GM12878 (cell line): ENCODE data around the gene KCNQ1. TPM values are rescaled to one million over a fixed set of nuclear protein-coding genes. Genes with fewer than 3 reads are reported as not detected.

ENCODE experiments used
- ATAC-seq: fragments of 200-7000 bp; cut with Tn5 transposase; 3 replicates; pipeline ENCODE4 v1.9.1; 2020; ENCODE audit warnings: mild to moderate bottlenecking, moderate library complexity
- BruUV-seq: library from RNA; stranded (reverse); fragments of 400-500 nt; replicated peaks from 2 replicates; lab custom pipeline; 2021; lab: Mats Ljungman, UMichigan
- CTCF ChIA-PET: fragments of 300-600 bp; sonication (Branson Sonifier 250); formaldehyde crosslinking; extraction: SDS; loops from one replicate; lab custom pipeline; 2021; ENCODE audit warnings: inconsistent platforms; lab: Yijun Ruan, JAX
- POLR2A ChIA-PET: fragments of 350-600 bp; formaldehyde crosslinking; extraction: SDS; loops from one replicate; lab custom pipeline; 2021; ENCODE audit warnings: inconsistent platforms; lab: Charles Lee
- RAD21 ChIA-PET: fragments of 300-600 bp; sonication (Branson Sonifier 250); formaldehyde crosslinking; loops from one replicate; lab custom pipeline; 2023; ENCODE audit warnings: antibody characterized with exemption; ENCODE audit not compliant: unreplicated experiment; lab: Charles Lee
- SMC1A ChIA-PET: fragments of 300-600 bp; sonication (Branson Sonifier 250); formaldehyde crosslinking; loops from one replicate; lab custom pipeline; 2023; ENCODE audit not compliant: unreplicated experiment, uncharacterized antibody; lab: Charles Lee
- DNase-seq: peaks from one replicate; pipeline ENCODE4 v3.0.0-alpha.2; 2011; ENCODE audit warnings: low read depth, low spot score
- FAIRE-seq: peaks from 3 replicates; lab custom pipeline; 2011; peaks lifted over from hg19 to GRCh38; lab: Jason Lieb, UNC
- H2AFZ ChIP-seq: 2 replicates; pipeline ENCODE4 v1.6.0; 2011; ENCODE audit warnings: low read depth, low read length, control low read depth; ENCODE audit not compliant: control insufficient read depth
- H3K27ac ChIP-seq: 2 replicates; pipeline ENCODE4 v1.5.1; 2011; ENCODE audit warnings: control low read depth; ENCODE audit not compliant: control insufficient read depth, insufficient read depth
- H3K27me3 ChIP-seq, 2 experiments: replicated peaks in 1 of 2; 2 replicates each; pipeline versions ENCODE4 v1.6.0 to v1.6.1; 2011; ENCODE audit warnings: low read length in 1 of 2; ENCODE audit not compliant: control insufficient read depth in 2 of 2, insufficient read depth in 2 of 2
- H3K36me3 ChIP-seq, 2 experiments: 2 replicates each; pipeline ENCODE4 v1.5.1; 2011; ENCODE audit warnings: low read length in 1 of 2; ENCODE audit not compliant: control insufficient read depth in 2 of 2, insufficient read depth in 2 of 2
- H3K4me1 ChIP-seq: 2 replicates; pipeline ENCODE4 v1.6.1; 2011; ENCODE audit warnings: mild to moderate bottlenecking, low read length, moderate library complexity, mixed read lengths; ENCODE audit not compliant: control insufficient read depth, insufficient read depth
- H3K4me2 ChIP-seq: 2 replicates; pipeline ENCODE4 v1.6.0; 2011; ENCODE audit warnings: control low read depth; ENCODE audit not compliant: control insufficient read depth, insufficient read depth
- H3K4me3 ChIP-seq: fragments of 200-600 bp; sonication (generic); 2 replicates; pipeline ENCODE4 v1.5.1; 2016
- H3K79me2 ChIP-seq: 2 replicates; pipeline ENCODE4 v1.6.0; 2011; ENCODE audit warnings: low read length; ENCODE audit not compliant: control insufficient read depth, insufficient read depth
- H3K9ac ChIP-seq: 2 replicates; pipeline ENCODE4 v1.8.0; 2011; ENCODE audit warnings: low read length, control low read depth, mixed read lengths; ENCODE audit not compliant: control insufficient read depth, insufficient read depth
- H3K9me3 ChIP-seq: replicated peaks from 3 replicates; pipeline ENCODE4 v1.5.1; 2011; ENCODE audit warnings: mild to moderate bottlenecking, low read length; ENCODE audit not compliant: control insufficient read depth, insufficient read depth
- H4K20me1 ChIP-seq: 2 replicates; pipeline ENCODE4 v1.6.0; 2011; ENCODE audit not compliant: control insufficient read depth, insufficient read depth
- ATF7 ChIP-seq: fragments of 450-650 bp; IDR thresholded peaks from 2 replicates; pipeline ENCODE4 v1.6.1; 2016; ENCODE audit warnings: low read depth, mild to moderate bottlenecking
- MEF2B ChIP-seq: fragments of 450-650 bp; IDR thresholded peaks from 2 replicates; pipeline ENCODE4 v1.6.1; 2018; ENCODE audit warnings: mild to moderate bottlenecking, moderate library complexity; ENCODE audit not compliant: partially characterized antibody, poor library complexity, severe bottlenecking
- MTA2 ChIP-seq: fragments of 450-650 bp; IDR thresholded peaks from 2 replicates; pipeline ENCODE4 v1.6.1; 2016; ENCODE audit warnings: low read depth, mild to moderate bottlenecking, moderate library complexity
- PML ChIP-seq: IDR thresholded peaks from 2 replicates; pipeline ENCODE4 v1.6.1; 2012; ENCODE audit warnings: low read length, inconsistent platforms
- SREBF2 ChIP-seq: IDR thresholded peaks from 2 replicates; pipeline ENCODE4 v1.6.1; 2012; ENCODE audit warnings: mild to moderate bottlenecking, low read length
- ZBTB11 ChIP-seq: fragments of 450-650 bp; formaldehyde crosslinking; IDR thresholded peaks from 2 replicates; pipeline ENCODE4 v1.5.0; 2022; ENCODE audit warnings: mild to moderate bottlenecking, missing genetic modification characterization
- ZNF384 ChIP-seq: IDR thresholded peaks from 2 replicates; pipeline ENCODE4 v1.6.1; 2012; ENCODE audit warnings: low read depth, mild to moderate bottlenecking, low read length, improper control_type of control experiment, borderline replicate concordance
- WGBS: methylation state at CpG from one replicate; pipeline ENCODE4 v1.1.6; 2016; ENCODE audit warnings: low lambda C conversion rate; ENCODE audit not compliant: insufficient replicate concordance, insufficient coverage; ENCODE audit errors: missing lambda C conversion rate; 5-methylcytosine and 5-hydroxymethylcytosine counted together
- in situ Hi-C: fragments of 300-500 bp; cut with MboI; formaldehyde crosslinking; loops from 9 replicates; pipeline ENCODE4 v1.14.3; 2018; ENCODE audit warnings: mixed read lengths
- intact Hi-C: fragments of 100-400 bp; cut with micrococcal nuclease; formaldehyde crosslinking; loops from one replicate; pipeline ENCODE4 v1.14.2; 2022; ENCODE audit not compliant: unreplicated experiment
- polyA plus RNA-seq, 11 experiments: library from polyadenylated mRNA; depleted of rRNA in 4 of 11; unstranded in 6 of 11; stranded (reverse) in 5 of 11; fragments of >200 nt; fragmentation: Nextera tagmentation in 4 of 11; fragmentation: Illumina TruSeq in 1 of 11; extraction: Ambion mirVana in 4 of 11; extraction: Trizol in 1 of 11; gene quantifications; 1 replicate in 1 of 11; 2 replicates in 10 of 11; pipeline versions ENCODE4 v1.2.1 to v1.2.3, GENCODE V29; 2011 to 2016; ENCODE audit warnings: inconsistent platforms in 2 of 11, missing spikeins in 2 of 11, low read depth in 1 of 11
- total RNA-seq, 4 experiments: library from RNA; depleted of rRNA in 3 of 4; stranded (reverse); fragments of >200 nt in 3 of 4; fragmentation: Illumina TruSeq in 1 of 4; extraction: Trizol in 1 of 4; gene quantifications; 2 replicates each; pipeline versions ENCODE4 v1.2.1 to v1.2.3, GENCODE V29; 2013 to 2021
- TF ChIP-seq, protein P1 (sequence below): IDR thresholded peaks from 2 replicates; pipeline ENCODE4 v1.6.1; 2012; ENCODE audit warnings: improper control_type of control experiment, low read depth, low read length; ENCODE audit not compliant: insufficient replicate concordance

The KCNQ1 gene
- total and polyA plus RNA-seq, 10 of the 15 experiments (the other 5 are each of a cell fraction or from before 2014, with no cell fraction given) = 0.03 to 0.15 (median 0.12) TPM; not detected in 7

- DNase-seq = no peak
- ChIA-PET RAD21 (no interaction called here), SMC1A (no interaction called here), POLR2A (no interaction called here), CTCF (no interaction called here)
- H3K4me1 ChIP-seq = peaks cover 3% of the 10 kb centered on the region; the same call in 1 of the 2 replicates
- no peak overlapping the region for H2AFZ ChIP-seq
- H4K20me1 ChIP-seq = no peaks in the 10 kb centered on the region
- no peak overlapping the region for H3K9ac ChIP-seq
- TF ChIP-seq PML (no peak), MTA2 (peak; percentile 55; the same call in 1 of the 2 replicates), ZNF384 (no peak), ATF7 (peak; percentile 57), MEF2B (peak; percentile 30)
- H3K36me3 ChIP-seq = no peaks in the 10 kb centered on the region
- H3K4me3 ChIP-seq = no peak overlapping the region
- peak; percentile 31; the same call in 2 of the 3 replicates for ATAC-seq
- no peaks in the 10 kb centered on the region; a peak in 1 of 4 replicates for H3K27me3 ChIP-seq
- no peak overlapping the region for H3K4me2 ChIP-seq
- no peaks in the 10 kb centered on the region for H3K79me2 ChIP-seq
- FAIRE-seq = no peak
- intact Hi-C loops (no loop called here), in situ Hi-C loops (no loop called here)
- no TSS peak for BruUV-seq
- H3K27ac ChIP-seq = no peak overlapping the region
- no peaks in the 10 kb centered on the region for H3K9me3 ChIP-seq
Observed at GRCh38 chr11:2783536-2784082, 338.8 kb downstream of the KCNQ1 start.

- Histone ChIP-seq H3K4me2 (no peak overlapping the region), H3K4me1 (no peaks in the 10 kb centered on the region), H3K9me3 (no peaks in the 10 kb centered on the region), H4K20me1 (no peaks in the 10 kb centered on the region), H2AFZ (no peak overlapping the region), H3K27me3 (no peaks in the 10 kb centered on the region; a peak in 1 of 4 replicates), H3K79me2 (no peaks in the 10 kb centered on the region), H3K27ac (no peak overlapping the region), H3K9ac (no peak overlapping the region), H3K4me3 (no peak overlapping the region), H3K36me3 (no peaks in the 10 kb centered on the region)
- intact Hi-C loops = no loop called here
- FAIRE-seq = no peak
- no TSS peak for BruUV-seq
- ChIA-PET CTCF (no interaction called here), POLR2A (no interaction called here), RAD21 (no interaction called here), SMC1A (no interaction called here)
- 65% methylated on average over 8 of the region's 10 CpGs for WGBS
- DNase-seq = no peak
- in situ Hi-C loops = no loop called here
- no peak for ATAC-seq
- TF ChIP-seq, protein P1, sequence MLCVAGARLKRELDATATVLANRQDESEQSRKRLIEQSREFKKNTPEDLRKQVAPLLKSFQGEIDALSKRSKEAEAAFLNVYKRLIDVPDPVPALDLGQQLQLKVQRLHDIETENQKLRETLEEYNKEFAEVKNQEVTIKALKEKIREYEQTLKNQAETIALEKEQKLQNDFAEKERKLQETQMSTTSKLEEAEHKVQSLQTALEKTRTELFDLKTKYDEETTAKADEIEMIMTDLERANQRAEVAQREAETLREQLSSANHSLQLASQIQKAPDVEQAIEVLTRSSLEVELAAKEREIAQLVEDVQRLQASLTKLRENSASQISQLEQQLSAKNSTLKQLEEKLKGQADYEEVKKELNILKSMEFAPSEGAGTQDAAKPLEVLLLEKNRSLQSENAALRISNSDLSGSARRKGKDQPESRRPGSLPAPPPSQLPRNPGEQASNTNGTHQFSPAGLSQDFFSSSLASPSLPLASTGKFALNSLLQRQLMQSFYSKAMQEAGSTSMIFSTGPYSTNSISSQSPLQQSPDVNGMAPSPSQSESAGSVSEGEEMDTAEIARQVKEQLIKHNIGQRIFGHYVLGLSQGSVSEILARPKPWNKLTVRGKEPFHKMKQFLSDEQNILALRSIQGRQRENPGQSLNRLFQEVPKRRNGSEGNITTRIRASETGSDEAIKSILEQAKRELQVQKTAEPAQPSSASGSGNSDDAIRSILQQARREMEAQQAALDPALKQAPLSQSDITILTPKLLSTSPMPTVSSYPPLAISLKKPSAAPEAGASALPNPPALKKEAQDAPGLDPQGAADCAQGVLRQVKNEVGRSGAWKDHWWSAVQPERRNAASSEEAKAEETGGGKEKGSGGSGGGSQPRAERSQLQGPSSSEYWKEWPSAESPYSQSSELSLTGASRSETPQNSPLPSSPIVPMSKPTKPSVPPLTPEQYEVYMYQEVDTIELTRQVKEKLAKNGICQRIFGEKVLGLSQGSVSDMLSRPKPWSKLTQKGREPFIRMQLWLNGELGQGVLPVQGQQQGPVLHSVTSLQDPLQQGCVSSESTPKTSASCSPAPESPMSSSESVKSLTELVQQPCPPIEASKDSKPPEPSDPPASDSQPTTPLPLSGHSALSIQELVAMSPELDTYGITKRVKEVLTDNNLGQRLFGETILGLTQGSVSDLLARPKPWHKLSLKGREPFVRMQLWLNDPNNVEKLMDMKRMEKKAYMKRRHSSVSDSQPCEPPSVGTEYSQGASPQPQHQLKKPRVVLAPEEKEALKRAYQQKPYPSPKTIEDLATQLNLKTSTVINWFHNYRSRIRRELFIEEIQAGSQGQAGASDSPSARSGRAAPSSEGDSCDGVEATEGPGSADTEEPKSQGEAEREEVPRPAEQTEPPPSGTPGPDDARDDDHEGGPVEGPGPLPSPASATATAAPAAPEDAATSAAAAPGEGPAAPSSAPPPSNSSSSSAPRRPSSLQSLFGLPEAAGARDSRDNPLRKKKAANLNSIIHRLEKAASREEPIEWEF = no peak
- no peak for TF ChIP-seq ZBTB11 (CRISPR knock-in tag)
- no peak for TF ChIP-seq SREBF2
Observed at GRCh38 chr11:2787816-2788167, 343.0 kb downstream of the KCNQ1 start.
